ENCODE results near the gene DDX27.

DNA sequence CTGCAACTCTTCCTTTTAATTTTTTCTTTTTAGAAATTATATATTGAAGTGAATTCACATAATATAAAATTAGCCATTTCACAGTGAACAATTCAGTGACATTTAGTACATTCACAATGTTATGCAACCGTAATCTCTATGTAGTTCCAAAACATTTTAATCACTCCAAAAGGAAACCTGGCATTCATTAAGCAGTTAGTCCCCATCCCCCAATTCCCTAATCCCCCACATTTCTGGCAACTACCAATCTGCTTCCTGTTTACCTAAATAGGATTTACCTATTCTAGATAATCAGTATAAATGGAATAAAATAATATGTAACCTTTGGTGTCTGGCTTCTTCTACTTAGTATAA lies 8.5 kb upstream of the DDX27 start:
- TF ChIP-seq, protein P1, sequence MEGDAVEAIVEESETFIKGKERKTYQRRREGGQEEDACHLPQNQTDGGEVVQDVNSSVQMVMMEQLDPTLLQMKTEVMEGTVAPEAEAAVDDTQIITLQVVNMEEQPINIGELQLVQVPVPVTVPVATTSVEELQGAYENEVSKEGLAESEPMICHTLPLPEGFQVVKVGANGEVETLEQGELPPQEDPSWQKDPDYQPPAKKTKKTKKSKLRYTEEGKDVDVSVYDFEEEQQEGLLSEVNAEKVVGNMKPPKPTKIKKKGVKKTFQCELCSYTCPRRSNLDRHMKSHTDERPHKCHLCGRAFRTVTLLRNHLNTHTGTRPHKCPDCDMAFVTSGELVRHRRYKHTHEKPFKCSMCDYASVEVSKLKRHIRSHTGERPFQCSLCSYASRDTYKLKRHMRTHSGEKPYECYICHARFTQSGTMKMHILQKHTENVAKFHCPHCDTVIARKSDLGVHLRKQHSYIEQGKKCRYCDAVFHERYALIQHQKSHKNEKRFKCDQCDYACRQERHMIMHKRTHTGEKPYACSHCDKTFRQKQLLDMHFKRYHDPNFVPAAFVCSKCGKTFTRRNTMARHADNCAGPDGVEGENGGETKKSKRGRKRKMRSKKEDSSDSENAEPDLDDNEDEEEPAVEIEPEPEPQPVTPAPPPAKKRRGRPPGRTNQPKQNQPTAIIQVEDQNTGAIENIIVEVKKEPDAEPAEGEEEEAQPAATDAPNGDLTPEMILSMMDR (IDR thresholded peaks at IDR 0.05; ENCODE audit: control extremely low read depth in 1 of 3, insufficient read depth in 1 of 3, low read depth in 1 of 3, low read length in 3 of 3), result no peak
- no peak for TF ChIP-seq EZH2 (IDR thresholded peaks at IDR 0.05; ENCODE audit: low read depth, low read length, severe bottlenecking)
- TF ChIP-seq POLR2A (IDR thresholded peaks at IDR 0.05; ENCODE audit: control extremely low read depth in 1 of 2, low read depth in 2 of 2, low read length in 2 of 2), result no peak
- no peak for TF ChIP-seq TAF7 (optimal IDR thresholded peaks at IDR 0.05; ENCODE audit: borderline replicate concordance, low read depth, low read length)
- TF ChIP-seq RAD21 (IDR thresholded peaks at IDR 0.05 in 1 of 2, conservative IDR thresholded peaks at IDR 0.05 in 1 of 2; ENCODE audit: low read depth in 2 of 2, low read length in 2 of 2), result no peak
- TF ChIP-seq YY1 (IDR thresholded peaks at IDR 0.05; ENCODE audit: low read depth, low read length), result no peak
- TF ChIP-seq BRCA1 (IDR thresholded peaks at IDR 0.05; ENCODE audit: low read depth, low read length), result no peak
- no peak for TF ChIP-seq POLR2AphosphoS5 (IDR thresholded peaks at IDR 0.05; ENCODE audit: low read depth, low read length)
- TF ChIP-seq JUN (IDR thresholded peaks at IDR 0.05; ENCODE audit: low read depth, low read length), result no peak
- TF ChIP-seq SIN3A (conservative IDR thresholded peaks at IDR 0.05 in 1 of 2, IDR thresholded peaks at IDR 0.05 in 1 of 2; ENCODE audit: low read depth in 1 of 2, low read length in 2 of 2), result no peak
- no peak for TF ChIP-seq HDAC2 (IDR thresholded peaks at IDR 0.05; ENCODE audit: borderline replicate concordance in 1 of 2, low read depth in 2 of 2, low read length in 2 of 2)
- TF ChIP-seq MAFK (IDR thresholded peaks at IDR 0.05; ENCODE audit: low read depth, low read length), result no peak

Measured in H1 (cell line).